ENCODE results near the gene ITSN1.
"Not testable (repeated sequence)": the region's sequence is repeated elsewhere in the genome, so short reads cannot be mapped to it uniquely, and the experiment has no call there.

ITSN1 gene

GRCh38 chr21:33684068-33684467, 41.8 kb downstream of the ITSN1 start:
- no peak for DNase-seq (ENCODE audit: low read depth)

- no peak for DNase-seq (ENCODE audit: low read depth)
Measured at GRCh38 chr21:33684923-33685560, 42.7 kb downstream of the ITSN1 start.

DNA sequence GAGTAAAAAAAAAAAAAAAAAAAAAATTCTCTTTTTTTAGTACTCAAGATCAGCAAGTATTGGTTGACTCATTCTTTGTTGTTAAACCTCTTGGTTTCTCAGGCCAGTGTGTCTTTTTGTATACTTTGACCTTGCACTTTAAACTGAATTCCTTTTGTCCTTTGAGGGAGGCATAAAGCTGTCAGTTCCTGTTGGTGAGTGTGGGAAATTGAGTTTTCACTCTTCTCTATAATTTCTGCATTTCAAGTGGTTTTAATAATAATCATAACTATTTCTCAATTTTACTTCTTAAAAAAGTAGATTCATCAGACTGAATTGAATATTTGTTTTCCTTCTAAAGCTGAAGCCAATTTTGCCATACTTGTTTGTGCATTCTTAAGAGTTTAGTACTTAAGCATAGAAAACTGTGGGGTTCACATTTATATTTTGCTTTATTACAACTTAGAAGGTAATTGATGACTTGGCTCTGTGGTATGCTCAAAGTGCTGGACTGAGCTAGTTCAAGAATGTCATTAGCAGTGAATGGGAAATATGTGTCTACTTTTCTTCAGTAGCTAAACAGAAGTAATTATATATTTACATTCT, 43.4 kb downstream of the ITSN1 start:
- peak; percentile 55 for DNase-seq (ENCODE audit: low read depth)

- no peak for DNase-seq (ENCODE audit: low read depth)
Measured at GRCh38 chr21:33686386-33686785, 44.1 kb downstream of the ITSN1 start.

DNA sequence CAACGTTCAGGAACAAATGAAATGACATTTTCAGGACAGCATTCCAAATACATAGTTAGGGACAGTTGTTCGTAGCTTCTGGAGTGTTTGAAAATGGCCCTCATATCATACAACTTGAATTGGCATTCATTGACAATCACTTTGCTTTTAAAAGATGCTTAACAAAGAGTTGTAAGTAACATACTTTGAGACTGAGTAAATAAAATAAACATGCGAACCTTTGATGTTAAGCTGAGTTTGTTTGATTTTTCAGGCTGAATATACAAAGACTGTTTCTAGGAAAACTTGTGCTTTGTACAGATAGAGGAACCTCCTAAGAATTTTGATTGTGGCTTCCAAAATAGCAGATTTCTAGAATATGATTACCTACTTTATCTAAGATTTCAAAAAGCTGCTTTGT, 45.3 kb downstream of the ITSN1 start:
- no peak for DNase-seq (ENCODE audit: low read depth)

- DNase-seq (ENCODE audit: low read depth): no peak
Measured at GRCh38 chr21:33688353-33688752, 46.1 kb downstream of the ITSN1 start.

DNA sequence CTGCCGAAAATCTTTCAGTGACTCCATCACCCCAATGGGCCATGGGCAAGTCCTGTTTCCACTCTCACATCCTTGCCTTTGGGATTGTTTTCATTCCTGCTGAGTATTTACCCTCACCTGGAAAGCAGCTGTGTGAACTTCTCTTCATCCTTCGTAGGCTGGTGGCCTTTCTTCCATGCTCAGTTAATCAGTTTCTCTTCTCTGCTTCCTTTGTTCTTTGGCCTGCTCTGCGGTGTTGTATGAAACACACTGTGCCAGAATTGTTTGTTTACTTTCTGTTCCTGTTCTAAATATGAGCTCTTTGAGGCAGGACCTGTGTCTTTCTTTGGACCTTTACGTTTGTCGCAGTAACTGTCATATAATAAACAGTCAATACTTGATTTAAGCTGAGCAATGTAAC, 48.6 kb downstream of the ITSN1 start:
- no peak for DNase-seq (ENCODE audit: low read depth)

- DNase-seq (ENCODE audit: low read depth): no peak
Measured at GRCh38 chr21:33691945-33692603, 49.8 kb downstream of the ITSN1 start.

DNA sequence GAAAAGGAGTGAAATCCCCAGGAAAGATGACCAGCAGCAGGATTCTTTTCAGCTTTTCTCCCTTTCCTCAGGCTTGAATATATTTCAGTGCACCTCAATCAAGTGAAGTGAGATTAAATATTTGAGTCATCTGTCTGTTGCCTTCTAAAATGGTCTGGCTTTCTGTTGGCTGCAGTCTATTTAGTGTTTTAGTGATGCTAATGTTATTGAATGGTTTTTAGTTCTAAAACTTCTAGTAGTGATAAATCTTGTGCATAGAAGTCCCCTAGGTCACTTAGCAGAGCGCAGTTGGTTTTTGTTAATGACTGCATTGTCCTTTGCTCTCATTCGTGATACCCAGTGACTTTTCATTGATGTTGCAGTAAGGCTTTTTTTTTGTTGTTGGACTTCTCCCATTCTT, 53.5 kb downstream of the ITSN1 start:
- no peak for DNase-seq (ENCODE audit: low read depth)

DNA sequence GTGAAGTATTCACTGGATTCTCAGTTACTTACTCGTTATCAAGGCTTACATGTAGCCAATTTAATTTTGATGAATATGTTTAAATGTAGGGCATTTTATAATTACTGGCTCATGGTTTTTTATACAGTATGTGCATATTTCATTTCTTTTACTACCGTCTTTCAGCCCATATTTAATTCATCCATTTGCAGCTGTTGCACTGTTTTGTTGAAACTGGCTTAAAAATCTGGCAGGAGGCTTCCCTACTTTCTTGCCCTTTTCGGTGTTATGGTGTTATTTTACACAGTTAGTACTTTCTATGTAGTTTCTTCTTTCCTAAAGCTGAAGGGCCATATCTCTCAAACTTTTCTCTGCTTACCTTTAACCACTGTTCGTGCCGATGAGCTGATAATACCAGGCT, 54.2 kb downstream of the ITSN1 start:
- DNase-seq (ENCODE audit: low read depth): no peak

- DNase-seq (ENCODE audit: low read depth): no peak
Measured at GRCh38 chr21:33698087-33698860, 56.0 kb downstream of the ITSN1 start.

DNA sequence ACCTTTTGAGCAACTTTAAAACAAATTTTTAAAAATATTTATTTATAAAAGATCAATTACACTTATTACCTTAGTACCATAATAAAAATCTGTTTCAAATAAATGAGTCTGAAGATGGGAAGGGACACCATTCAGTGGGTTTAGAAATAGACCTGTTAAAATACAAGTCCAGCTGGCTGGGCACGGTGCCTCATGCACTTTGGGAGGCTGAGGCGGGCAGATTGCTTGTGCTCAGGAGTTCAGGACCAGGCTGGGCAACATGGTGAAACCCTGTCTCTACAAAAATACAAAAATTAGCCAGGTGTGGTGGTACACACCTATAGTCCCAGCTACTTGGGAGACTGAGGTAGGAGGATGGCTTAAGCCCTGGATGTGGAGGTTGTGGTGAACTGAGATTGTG, 57.0 kb downstream of the ITSN1 start:
- DNase-seq (ENCODE audit: low read depth): no peak

DNA sequence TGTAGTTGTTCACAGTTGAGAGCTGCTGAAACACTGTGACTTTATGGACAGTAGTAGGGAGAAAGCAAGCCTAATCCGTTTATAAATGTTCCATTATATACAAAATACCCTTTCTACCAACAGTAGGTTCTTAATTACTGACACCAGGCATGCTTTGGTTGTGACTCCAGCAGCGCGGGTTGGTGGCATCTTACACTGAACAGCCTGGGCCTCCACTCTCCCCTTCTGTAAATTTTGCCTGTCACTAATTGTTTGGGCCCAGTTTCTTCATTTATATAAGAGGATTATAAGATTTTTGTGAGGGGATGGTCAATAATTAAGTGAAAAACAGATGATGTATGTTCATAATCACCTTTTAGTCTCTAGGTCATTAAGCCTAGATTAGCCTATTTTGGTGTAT, 58.2 kb downstream of the ITSN1 start:
- no peak for DNase-seq (ENCODE audit: low read depth)

DNA sequence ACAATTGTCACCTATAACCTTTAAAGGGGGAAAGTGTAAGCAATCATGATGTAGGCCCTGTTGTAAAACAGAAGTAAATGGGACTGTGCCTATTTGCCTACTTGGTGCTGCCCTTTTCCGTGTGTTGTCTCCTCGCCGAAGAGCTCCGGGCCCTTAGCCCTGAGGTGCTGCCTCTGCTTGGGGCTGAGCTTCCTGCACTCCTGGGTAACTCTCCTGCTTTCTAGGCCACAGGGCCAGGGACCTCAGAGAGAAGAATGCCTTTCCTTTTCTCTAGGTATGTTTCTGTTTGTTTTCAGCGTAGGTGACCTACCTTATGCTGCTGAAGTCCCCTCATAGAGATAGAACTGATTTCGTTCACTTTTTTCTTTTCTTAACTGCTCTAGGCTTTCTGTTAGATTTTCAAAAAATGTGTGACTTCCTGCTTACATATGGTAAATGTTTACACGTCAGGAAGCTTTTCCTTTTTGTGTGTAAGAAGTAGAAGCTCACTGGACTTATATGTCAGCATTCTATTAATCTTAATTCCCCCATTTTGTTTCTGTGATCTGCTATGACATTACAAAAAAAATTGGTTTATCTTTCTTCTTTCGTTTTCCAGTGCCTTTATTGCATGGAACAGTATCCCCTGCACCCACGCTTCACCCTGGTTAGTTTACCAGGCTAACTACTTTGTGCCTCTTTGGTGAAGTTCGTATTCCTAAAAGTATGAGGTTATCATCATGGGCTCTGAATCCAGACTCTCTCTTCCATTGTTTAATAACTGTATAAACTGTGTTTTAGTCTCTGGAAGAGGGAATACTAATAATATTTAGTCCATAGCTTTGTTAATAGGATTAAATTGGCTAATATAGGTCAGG, 61.7 kb downstream of the ITSN1 start:
- DNase-seq (ENCODE audit: low read depth): no peak

DNA sequence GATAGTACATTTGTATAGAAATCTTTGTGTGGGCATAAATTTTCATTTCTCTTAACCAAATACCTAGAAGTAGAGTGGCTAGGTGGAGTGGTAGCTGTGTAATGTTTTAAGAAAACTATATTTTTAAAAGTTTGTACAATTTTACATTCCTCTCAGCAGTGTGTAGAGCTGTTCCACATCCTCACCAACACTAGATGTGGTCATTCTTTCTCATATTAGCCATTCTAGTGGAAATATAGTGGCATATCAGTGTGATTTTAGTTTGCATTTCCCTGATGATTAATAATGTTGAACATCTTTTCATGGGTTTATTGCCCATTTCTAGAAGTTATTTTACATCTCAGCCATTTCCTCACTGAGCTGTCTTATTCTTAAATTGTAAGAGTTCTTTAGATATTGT, 65.5 kb downstream of the ITSN1 start:
- DNase-seq (ENCODE audit: low read depth): no peak

DNA sequence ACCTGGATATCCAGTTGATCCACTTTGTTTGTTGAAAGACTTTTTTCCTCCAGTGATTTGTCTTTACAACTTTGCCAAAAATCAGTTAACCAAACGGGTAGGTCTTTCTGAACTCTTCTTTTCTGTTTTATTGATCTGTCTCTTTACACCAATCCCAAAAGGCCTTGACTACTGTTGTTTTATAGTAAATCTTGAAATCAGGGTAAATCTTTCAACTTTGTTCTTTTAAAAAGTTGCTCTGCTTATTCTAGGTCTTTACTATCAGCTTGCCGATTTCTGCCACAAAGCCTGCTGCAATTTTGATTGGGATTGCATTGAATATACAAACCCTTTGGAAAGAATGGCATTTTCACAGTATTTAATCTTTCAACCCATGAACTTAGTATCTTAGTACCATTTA, 66.6 kb downstream of the ITSN1 start:
- DNase-seq (ENCODE audit: low read depth): no peak

DNA sequence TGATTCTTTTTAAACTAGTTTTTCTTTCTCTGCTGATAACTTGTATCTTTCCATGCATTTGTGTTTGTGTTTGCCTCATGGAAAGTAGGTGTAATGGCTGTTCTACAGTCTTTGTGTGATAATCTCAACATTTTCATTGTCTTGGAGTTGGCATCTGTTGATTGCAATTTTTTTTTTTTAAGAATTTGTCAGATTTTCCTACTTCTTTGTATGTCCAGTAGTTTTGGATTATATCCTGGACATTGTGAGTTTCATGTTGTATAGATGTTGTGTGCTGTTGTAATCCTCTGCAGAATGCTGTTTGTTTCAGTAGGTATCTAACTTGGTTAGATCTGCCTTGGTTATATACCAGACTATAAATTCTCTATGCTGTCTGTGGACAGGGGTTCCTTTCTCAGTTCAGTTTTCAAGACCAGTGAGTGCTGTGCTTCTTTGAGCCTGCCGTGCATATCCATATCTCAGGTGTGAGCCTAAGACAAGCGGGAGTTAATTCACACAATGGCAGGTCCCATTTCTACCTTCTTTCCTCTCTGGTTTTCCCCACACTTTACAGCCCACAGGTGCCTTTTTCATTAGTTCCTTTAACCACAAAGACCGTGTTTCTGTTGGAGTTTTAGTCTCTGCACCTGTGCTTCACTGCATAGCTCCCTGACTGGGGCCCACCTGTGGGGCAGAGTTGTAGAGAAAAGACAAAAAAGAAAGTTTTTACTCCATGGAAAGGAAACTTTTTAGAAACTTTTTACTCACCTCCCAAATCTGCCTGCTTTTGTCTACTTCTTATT, 69.9 kb downstream of the ITSN1 start:
- no peak for DNase-seq (ENCODE audit: low read depth)

- no peak for DNase-seq (ENCODE audit: low read depth)
Measured at GRCh38 chr21:33721081-33721480, 78.8 kb downstream of the ITSN1 start.

DNA sequence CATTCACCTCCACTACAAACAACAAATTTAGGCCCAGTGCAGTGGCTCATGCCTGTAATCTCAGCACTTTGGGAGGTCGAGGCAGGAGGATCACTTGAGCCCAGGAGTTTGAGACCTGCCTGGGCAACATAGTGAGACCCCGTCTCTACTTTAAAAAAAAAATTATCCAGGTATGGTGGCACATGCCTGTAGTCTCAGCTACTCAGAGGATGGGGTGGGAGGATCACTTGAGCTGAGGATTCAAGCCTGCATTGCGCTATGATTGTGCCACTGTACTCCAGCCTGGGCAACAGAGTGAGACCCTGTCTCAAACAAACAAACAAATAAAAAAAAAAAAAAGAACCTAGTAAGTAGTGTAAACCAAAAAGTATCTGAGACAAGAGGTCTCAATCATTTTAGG, 86.8 kb downstream of the ITSN1 start:
- not testable (repeated sequence) for DNase-seq (ENCODE audit: low read depth)

GRCh38 chr21:33729641-33730040, 87.3 kb downstream of the ITSN1 start:
- no peak for DNase-seq (ENCODE audit: low read depth)

DNA sequence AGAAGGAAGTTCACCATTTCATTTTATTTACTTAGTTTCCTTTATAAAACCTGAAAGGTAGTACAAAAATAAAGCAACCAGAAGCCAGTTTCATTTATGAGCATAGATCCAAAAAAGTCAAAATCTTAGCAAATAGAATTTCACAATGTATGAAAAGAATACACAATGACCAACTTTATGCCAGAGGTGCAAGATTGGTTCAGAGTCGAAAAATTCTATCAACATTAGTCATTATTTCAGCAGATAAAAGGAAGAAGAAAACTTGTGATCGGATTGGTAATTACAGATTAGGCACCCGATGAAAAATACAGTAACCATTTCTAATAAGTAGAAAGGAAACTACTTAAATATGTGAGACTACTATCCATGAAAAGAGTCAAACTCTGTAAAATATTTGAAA, 89.1 kb downstream of the ITSN1 start:
- DNase-seq (ENCODE audit: low read depth): no peak

Data from HS-5 (cell line).